ENCODE data around the gene TNFSF15.

Gene TNFSF15

GRCh38 chr9:114777821-114778609, 27.8 kb downstream of the TNFSF15 start:
- TF ChIP-seq ZFX (IDR thresholded peaks at IDR 0.05), result no peak
- peak overlapping the region; percentile 79; the same call in 1 of the 2 replicates for H3K27ac ChIP-seq

GRCh38 chr9:114776683-114777399, 29.0 kb downstream of the TNFSF15 start:
- no peak for TF ChIP-seq ZFX (IDR thresholded peaks at IDR 0.05)
- no peak for TF ChIP-seq CTCF (conservative IDR thresholded peaks at IDR 0.05)
- H3K27ac ChIP-seq, result no peak overlapping the region

- TF ChIP-seq CTCF (conservative IDR thresholded peaks at IDR 0.05) (no peak), ZFX (IDR thresholded peaks at IDR 0.05) (no peak)
- no peak overlapping the region for H3K27ac ChIP-seq
Measured at GRCh38 chr9:114775981-114776380, 29.9 kb downstream of the TNFSF15 start.

- TF ChIP-seq CTCF (conservative IDR thresholded peaks at IDR 0.05), result no peak
- TF ChIP-seq ZFX (IDR thresholded peaks at IDR 0.05), result no peak
Measured at GRCh38 chr9:114775121-114775520, 30.7 kb downstream of the TNFSF15 start.

GRCh38 chr9:114774524-114774923, 31.3 kb downstream of the TNFSF15 start:
- no peak overlapping the region for H3K27ac ChIP-seq
- TF ChIP-seq CTCF (conservative IDR thresholded peaks at IDR 0.05), result no peak
- TF ChIP-seq ZFX (IDR thresholded peaks at IDR 0.05), result no peak

More at GRCh38 chr9:114775121-114775520, 30.7 kb downstream of the TNFSF15 start:
- no peak overlapping the region for H3K27ac ChIP-seq

GRCh38 chr9:114771889-114772288, 34.0 kb downstream of the TNFSF15 start:
- TF ChIP-seq ZFX (IDR thresholded peaks at IDR 0.05) (no peak), CTCF (conservative IDR thresholded peaks at IDR 0.05) (no peak)
- H3K27ac ChIP-seq, result no peak overlapping the region

- no peak overlapping the region for H3K27ac ChIP-seq
- no peak for TF ChIP-seq ZFX (IDR thresholded peaks at IDR 0.05)
- no peak for TF ChIP-seq CTCF (conservative IDR thresholded peaks at IDR 0.05)
Measured at GRCh38 chr9:114770991-114771390, 34.8 kb downstream of the TNFSF15 start.

Data from C4-2B (cell line).